Measurements from ENCODE around the gene ZNF606.
"Not testable (repeated sequence)": the region's sequence is repeated elsewhere in the genome, so short reads cannot be mapped to it uniquely, and the experiment has no call there.

Gene ZNF606

GRCh38 chr19:58009666-58010301, 7.2 kb upstream of the ZNF606 start:
- DNase-seq = peak; percentile 38

- DNase-seq = no peak
These were observed 6.7 kb upstream of the ZNF606 start for GRCh38 chr19:58009301-58009665.

- DNase-seq = not testable (repeated sequence)
These were observed 6.3 kb upstream of the ZNF606 start for GRCh38 chr19:58008877-58009276.

DNA sequence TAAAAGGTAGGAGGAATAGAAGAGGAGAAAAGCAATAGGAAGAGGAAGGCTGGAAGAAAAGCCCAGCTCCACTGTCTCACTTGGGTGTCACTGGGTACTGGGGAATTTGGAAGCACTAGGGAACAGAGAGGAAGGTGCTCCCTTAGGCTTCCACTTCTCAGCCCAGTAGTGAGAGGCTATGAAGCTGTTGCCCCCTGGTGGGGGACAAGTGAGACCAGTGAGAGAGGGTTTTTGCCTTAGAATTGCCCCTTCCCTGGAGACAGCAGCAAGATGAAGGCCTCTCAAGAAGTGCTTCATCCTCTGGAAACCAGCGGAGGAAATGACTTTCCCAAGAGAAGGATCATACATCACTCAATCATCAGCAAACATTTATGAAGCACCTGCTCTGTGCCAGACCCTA, 4.7 kb upstream of the ZNF606 start:
- DNase-seq = no peak

DNA sequence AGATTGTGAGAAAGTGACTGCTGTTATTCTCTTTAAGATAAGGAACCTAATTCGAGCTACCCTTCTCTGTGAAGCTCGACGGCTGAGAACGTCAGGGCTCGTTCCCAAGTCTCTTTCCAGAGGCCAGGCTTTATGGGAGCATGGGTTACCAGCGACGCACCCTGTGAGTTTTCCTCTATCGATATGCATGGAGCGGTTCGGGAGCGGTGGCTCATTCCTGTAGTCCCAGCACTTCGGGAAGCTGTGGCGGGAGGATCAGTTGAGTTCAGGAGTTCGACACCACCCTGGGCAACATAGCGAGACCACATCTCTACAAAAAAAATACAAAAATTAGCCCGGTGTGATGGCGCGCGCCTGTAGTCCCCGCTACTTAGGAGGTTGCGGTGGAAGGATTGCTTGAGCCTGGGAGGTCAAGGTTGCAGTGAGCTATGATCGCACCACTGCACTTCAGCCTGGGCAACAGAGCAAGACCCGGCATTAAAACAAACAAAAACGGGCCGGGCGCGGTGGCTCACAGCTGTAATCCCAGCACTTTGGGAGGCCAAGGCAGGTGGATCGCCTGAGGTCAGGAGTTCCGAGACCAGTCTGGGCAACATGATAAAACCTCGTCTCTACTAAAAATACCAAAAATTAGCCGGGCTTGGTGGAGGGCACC, 681 bp upstream of the ZNF606 start:
- DNase-seq = no peak

DNA sequence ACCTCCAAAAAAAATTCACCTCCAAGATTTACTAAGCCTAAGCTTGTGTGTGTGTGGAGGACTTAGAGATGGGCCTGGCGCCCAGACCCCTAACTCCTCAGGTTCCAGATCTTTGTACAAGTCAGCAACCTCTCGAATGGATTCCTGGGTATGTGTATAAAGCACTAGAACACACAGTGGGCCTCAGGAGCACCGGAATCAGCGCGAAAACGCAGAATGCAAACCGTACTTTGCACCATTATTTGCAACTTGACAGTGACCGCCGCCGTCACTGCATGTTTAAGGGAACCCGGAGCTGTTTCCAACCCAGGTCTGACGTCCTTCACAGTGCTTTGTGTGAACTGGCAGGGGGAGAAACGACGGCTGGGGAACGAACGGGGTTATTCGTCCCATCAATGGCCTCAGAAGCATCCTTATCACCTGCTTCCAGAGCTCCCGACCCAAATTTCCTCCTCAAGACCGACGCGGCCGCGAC, 688 bp downstream of the ZNF606 start:
- DNase-seq = no peak

- DNase-seq = no peak
These were observed 1.9 kb downstream of the ZNF606 start for GRCh38 chr19:58000677-58001076.

DNA sequence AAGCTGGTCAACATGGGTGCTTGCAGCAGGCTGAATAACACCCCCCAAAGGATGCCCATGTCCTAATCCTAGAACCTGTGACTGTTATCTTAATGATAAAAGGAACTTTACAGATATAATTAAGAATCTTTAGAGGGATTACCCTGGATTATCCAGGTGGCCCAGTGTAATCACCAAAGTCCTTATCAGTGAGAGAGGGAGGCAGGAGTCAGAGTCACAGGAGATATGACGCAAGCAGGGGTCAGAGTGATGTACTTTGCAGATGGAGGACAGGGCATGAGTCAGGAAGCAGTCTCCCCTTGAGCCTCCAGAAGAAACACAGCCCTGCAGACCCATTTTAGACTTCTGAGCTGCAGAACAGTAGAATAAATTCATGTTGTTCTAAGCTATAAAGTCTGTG, 9.8 kb downstream of the ZNF606 start:
- no peak for DNase-seq

DNA sequence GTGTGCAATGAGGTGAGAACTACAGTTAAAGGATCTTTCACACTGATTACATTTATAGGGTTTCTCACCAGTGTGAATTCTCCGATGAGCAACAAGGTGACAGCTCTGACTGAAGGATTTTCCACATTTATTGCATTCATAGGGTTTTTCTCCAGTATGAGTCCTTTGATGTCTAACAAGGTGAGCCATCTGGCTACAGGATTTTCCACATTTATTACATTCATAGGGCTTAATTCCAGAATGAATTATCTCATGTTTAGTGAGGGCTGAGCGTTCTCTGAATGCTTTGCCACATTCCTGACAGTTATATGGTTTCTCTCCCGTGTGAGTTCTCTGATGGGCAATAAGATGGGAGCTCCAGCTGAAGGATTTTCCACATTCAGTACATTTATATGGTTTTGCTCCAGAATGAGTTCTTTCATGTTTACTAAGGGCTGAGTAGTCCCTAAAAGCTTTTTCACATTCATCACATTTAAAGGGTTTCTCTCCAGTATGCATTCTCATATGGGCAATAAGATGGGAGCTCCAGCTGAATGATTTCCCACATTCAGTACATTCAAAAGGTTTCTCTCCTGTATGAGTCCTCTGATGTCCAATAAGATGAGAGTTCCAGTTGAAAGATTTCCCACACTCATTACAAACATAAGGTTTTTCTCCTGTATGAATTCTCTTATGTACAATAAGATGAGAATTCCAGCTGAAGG, 23.9 kb downstream of the ZNF606 start:
- DNase-seq = no peak

GRCh38 chr19:57974434-57974833, 28.2 kb downstream of the ZNF606 start, which contains the start of gene C19orf18:
Gene C19orf18 (minus strand): TSS chr19:57974534. CDS start chr19:57974432, 102 bp downstream.
- DNase-seq = no peak

- no peak for DNase-seq
These were observed 37.9 kb downstream of the ZNF606 start for GRCh38 chr19:57964761-57965160.

DNA sequence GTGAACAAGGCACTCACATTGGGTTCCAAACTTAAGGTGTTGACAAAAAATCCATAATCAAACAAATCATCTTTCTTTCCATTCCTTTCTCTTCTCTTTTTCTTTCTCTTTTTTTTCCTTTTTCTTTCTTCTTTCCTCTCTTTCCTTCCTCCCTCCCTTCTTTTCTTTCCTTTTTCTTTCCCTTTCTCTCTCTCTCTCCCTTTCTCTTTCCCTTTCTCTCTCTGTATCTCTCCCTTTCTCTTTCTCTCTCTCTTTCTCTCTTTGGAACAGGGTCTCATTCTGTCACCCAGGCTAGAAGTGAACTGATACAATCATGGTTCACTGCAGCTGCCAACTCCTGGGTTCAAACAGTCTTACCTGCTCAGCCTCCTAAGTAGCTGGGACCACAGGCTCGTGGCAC, 40.8 kb downstream of the ZNF606 start:
- DNase-seq = no peak

DNA sequence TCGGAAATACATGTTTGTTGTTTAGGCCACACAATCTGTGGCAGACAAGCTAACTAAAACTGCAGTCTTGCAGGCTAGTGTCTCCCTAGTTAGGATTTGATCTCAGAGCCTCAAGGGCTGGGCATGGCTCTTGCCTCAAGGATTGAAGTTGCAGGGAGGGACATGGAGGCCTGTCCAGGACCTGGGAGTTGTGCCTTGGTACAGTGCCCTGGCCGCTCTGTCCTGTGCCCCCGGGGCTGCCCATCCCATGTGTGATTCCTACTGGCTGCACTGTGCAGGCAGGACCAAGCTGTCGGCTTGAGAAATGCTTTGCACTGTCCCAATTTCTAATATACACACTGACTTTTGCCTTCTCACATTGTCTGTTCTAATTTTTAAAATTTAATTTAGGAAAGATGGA, 47.6 kb downstream of the ZNF606 start:
- DNase-seq = no peak

GRCh38 chr19:57949702-57950101, 52.9 kb downstream of the ZNF606 start:
- DNase-seq = no peak

DNA sequence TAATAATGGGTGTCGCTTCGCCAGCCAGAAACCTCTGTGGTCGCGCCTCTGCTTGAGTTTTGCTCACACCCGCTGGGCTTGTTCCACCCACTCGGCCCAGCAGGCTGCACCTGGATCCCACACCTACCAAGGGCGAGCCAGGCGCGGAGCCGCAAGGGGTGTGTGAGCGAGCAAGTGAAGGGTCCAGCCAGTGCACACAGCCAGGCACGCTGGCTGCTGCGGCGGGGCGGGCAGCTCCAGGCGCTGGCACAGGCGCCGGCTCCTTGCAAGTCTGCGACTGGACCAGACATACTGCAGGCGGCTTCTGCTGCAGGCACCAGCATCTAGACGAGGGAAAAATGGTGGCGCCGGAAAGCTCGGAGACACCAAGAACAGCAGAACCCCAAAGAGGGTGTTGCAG, 53.3 kb downstream of the ZNF606 start:
- no peak for DNase-seq

GRCh38 chr19:57947419-57948134, 55.0 kb downstream of the ZNF606 start, which contains the start of gene ZNF256:
Gene ZNF256 (minus strand): TSS chr19:57947706. CDS start chr19:57947474, 232 bp downstream.
- DNase-seq = peak; percentile 65

GRCh38 chr19:57947088-57947418, 55.6 kb downstream of the ZNF606 start:
- no peak for DNase-seq

DNA sequence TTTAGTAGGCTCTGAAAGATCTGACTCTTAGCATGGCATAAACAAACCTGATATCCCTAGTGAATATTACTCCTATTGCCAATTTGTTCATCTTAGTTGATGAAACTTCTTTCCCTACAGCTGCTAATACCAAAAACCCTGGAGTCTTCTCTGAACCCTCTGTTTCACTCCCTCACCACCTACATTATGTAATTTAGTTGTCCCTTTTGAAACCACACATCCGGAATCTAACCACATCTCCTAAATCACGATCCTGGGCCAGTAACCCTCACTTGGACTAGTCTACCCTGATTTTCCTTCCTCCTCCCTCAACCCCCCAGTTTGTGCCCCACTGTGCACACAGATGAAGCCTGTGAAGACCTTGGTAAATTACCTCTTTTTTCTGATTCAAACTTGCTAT, 56.3 kb downstream of the ZNF606 start:
- DNase-seq = no peak

DNA sequence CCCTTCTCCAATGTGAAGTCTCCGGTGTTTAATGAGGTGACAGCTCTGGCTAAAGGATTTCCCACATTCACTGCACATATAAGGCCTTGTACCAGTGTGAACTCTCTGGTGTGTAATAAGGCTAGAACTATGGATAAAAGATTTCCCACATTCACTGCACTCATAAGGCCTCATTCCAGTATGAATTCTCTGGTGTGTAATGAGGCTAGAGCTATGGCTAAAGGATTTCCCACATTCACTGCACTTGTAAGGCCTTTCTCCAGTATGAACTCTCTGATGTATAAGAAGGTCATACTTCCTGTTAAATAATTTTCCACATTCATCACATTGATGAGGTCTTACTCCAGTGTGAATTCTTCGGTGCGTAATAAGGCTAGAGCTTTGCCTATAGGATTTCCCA, 61.0 kb downstream of the ZNF606 start:
- no peak for DNase-seq

GRCh38 chr19:57935731-57936130, 66.9 kb downstream of the ZNF606 start:
- DNase-seq = no peak

- DNase-seq = peak; percentile 12
These were observed 67.6 kb downstream of the ZNF606 start, which contains the start of gene ZNF418 for GRCh38 chr19:57934820-57935665. Gene ZNF418 (minus strand): TSS chr19:57935402. CDS start chr19:57933822, 1,580 bp downstream.

DNA sequence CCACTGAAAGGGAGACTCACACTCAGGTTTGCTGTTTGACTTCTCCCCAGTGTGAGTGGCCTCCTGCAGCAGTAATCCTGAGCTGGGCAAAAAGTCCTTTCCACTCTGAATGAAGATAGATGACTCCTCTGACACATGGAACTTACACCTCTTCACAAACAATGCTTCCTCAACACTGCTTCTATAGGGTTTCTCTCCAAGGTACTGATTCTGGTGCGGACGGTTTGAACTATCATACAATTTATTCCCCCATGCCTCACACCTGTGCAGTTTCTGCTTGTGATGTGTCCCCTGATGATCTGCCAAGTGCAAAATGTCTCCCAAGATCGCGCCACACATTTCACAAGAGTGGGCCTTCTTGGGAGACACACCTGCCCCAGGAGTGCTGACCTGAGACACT, 75.0 kb downstream of the ZNF606 start:
- no peak for DNase-seq

Data from T-helper 9 cell (primary cell).